Measurements from ENCODE around the gene OR8B3.

Gene OR8B3

DNA sequence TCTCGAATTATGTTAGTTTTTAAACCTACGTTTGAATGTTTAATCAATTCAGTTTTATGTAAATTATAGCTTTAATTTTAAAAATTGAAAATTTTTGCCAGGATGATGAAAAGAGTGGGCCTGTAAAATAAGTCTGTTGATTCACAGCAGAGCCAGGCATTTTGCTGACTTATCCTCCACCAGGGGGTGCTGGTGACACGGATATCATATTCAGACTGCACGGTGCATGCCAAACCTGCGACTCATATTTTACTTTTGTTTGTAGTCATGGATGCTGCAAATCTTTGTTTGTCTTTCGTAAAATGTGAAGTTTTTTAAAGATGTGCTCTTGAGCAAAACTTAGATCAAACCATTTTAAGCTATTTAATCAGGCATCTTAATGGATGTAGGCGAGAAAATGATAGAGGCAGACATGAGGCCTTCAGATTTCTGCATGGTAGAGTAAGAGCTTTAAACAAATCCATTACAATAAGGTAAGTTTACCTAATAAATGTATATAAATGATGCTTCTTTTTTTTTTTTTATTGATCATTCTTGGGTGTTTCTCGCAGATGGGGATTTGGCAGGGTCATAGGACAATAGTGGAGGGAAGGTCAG is 3.6 kb upstream of the OR8B3 start:
- peak; percentile 93 for TF ChIP-seq CTCF (IDR thresholded peaks at IDR 0.05)

DNA sequence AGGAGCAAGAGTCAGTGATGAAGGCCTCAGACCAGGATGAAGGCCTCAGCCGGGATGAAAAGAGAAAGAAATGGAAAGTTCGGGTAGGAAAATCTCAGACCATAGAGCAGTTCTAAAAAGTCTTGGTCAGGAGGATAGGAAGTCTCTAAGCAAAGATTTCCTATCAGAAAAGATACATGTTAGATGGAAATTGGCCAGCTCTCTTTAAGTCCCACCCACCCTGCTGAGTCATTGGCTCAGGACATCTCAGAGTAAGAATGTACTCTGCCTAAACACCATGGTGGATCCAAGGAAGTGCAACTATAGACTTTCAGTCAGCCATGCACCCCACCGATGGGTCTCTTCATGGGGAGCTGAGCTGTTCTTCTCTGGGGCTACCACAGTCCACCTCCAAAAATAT is 4.4 kb downstream of the OR8B3 start:
- TF ChIP-seq CTCF (IDR thresholded peaks at IDR 0.05) = no peak

- no peak for TF ChIP-seq CTCF (IDR thresholded peaks at IDR 0.05)
Measured at GRCh38 chr11:124384399-124384798, 14.4 kb downstream of the OR8B3 start, which contains the start of gene OR8B2. TSS of gene OR8B2 (minus strand) at chr11:124384499. CDS start at chr11:124383343, 1,156 bp downstream.

- no peak for TF ChIP-seq CTCF (IDR thresholded peaks at IDR 0.05)
Measured at GRCh38 chr11:124380585-124380984, 18.2 kb downstream of the OR8B3 start.

DNA sequence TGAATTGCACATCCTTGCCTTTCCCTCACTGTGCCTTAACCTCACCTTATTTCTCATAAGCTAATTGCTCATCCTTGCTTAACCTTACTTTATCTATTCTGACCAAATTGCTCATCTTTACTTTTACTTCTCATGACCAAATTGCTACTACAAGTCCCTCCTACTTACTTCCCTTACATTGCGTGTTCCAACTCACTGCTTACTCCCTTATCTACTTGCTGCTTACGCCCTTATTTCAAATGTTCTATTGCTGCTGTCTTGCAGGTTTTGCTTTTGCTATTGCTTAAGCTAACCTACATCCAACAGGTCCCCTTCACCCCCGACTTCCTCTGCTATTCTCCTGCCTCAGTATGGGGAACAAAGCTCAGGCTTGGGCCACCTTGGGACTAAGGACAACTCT is 22.5 kb downstream of the OR8B3 start:
- TF ChIP-seq CTCF (IDR thresholded peaks at IDR 0.05) = no peak

GRCh38 chr11:124359566-124359965 is 39.3 kb downstream of the OR8B3 start:
- TF ChIP-seq CTCF (IDR thresholded peaks at IDR 0.05) = no peak

DNA sequence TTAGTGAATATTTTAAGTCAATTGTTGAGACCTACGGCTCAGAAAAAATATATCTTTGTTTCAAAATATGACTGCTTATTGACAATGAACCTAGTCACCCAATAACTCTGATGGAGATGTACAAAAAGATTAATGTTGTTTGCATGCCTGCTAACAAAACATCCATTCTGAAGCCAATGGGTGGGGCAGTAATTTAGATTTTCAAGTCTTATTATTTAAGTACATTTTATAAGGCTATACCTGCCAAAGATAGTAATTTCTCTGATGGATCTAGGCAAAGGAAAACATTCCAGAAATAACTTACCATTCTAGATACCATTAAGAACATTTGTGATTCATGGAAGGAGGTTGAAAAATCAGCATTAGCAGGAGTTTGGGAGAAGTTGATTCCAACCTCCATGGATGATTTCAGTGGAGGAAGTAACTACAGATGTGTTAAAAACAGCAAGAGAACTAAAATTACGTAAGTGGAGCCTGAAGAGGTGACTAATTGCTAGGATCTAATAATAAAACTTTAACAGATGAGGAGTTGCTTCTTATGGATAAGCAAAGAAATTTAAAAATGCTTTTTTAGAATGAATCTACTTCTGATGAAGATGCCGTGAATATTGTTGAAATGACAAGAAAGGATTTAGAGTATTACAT is 52.4 kb downstream of the OR8B3 start:
- no peak for TF ChIP-seq CTCF (IDR thresholded peaks at IDR 0.05)

All from LNCAP (cell line).